Measurements from ENCODE around the gene SEMA3D. TPM values are rescaled to one million over a fixed set of nuclear protein-coding genes. Genes with fewer than 3 reads are reported as not detected.

The SEMA3D gene
- total and polyA plus RNA-seq, 4 donors: 0.18 to 1.2 (median 0.72) TPM

- TF ChIP-seq ZBTB33 (IDR thresholded peaks at IDR 0.05) (no peak), FOXA2 (IDR thresholded peaks at IDR 0.05) (no peak), FOXA1 (IDR thresholded peaks at IDR 0.05) (no peak), YY1 (IDR thresholded peaks at IDR 0.05) (no peak), EGR1 (IDR thresholded peaks at IDR 0.05; ENCODE audit: low read depth in 2 of 2) (no peak), HNF4G (IDR thresholded peaks at IDR 0.05) (no peak), NR2F2 (IDR thresholded peaks at IDR 0.05) (no peak), SP1 (IDR thresholded peaks at IDR 0.05) (no peak)
- TF ChIP-seq, protein P1, sequence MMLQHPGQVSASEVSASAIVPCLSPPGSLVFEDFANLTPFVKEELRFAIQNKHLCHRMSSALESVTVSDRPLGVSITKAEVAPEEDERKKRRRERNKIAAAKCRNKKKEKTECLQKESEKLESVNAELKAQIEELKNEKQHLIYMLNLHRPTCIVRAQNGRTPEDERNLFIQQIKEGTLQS (IDR thresholded peaks at IDR 0.05): no peak
These were observed 21.6 kb downstream of the SEMA3D start (continued) for GRCh38 chr7:85165263-85165662.

DNA sequence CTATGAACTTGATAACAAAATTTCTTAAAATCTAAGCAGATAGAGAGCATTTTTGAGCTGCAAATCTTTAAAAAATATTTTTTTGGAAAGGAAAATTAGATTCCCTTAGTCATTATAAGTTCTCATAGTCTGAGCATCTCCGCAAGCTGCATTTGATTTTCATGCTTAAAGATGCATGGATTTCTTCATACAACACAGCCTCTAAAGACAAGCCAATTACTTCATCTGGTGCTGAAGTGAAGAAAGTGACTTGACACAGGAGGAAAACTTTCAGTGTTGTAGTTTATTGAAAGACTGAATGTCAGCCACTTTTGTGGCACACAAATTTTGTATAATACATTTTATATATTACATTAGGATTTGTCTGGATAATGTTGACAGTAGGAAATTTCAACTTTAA is 22.5 kb downstream of the SEMA3D start:
- no peak for DNase-seq (ENCODE audit: low spot score)
- Histone ChIP-seq H3K9me3 (ENCODE audit: control insufficient read depth in 4 of 4, low read length in 3 of 4) (no peaks in the 10 kb centered on the region), H3K27ac (ENCODE audit: low read depth in 1 of 2, low read length in 2 of 2) (no peak overlapping the region), H3K4me1 (ENCODE audit: control insufficient read depth in 4 of 4, insufficient read depth in 4 of 4, low read length in 3 of 4) (no peaks in the 10 kb centered on the region), H3K9ac (ENCODE audit: low read depth in 1 of 2, low read length in 2 of 2) (no peak overlapping the region), H3K4me3 (ENCODE audit: low read depth in 1 of 3, low read length in 3 of 3) (no peak overlapping the region), H3K27me3 (ENCODE audit: control insufficient read depth in 4 of 4, insufficient read depth in 4 of 4, low read length in 3 of 4) (no peaks in the 10 kb centered on the region), H3K36me3 (ENCODE audit: control insufficient read depth in 4 of 4, insufficient read depth in 3 of 4, low read depth in 1 of 4, low read length in 3 of 4) (no peaks in the 10 kb centered on the region)
- TF ChIP-seq, protein P2, sequence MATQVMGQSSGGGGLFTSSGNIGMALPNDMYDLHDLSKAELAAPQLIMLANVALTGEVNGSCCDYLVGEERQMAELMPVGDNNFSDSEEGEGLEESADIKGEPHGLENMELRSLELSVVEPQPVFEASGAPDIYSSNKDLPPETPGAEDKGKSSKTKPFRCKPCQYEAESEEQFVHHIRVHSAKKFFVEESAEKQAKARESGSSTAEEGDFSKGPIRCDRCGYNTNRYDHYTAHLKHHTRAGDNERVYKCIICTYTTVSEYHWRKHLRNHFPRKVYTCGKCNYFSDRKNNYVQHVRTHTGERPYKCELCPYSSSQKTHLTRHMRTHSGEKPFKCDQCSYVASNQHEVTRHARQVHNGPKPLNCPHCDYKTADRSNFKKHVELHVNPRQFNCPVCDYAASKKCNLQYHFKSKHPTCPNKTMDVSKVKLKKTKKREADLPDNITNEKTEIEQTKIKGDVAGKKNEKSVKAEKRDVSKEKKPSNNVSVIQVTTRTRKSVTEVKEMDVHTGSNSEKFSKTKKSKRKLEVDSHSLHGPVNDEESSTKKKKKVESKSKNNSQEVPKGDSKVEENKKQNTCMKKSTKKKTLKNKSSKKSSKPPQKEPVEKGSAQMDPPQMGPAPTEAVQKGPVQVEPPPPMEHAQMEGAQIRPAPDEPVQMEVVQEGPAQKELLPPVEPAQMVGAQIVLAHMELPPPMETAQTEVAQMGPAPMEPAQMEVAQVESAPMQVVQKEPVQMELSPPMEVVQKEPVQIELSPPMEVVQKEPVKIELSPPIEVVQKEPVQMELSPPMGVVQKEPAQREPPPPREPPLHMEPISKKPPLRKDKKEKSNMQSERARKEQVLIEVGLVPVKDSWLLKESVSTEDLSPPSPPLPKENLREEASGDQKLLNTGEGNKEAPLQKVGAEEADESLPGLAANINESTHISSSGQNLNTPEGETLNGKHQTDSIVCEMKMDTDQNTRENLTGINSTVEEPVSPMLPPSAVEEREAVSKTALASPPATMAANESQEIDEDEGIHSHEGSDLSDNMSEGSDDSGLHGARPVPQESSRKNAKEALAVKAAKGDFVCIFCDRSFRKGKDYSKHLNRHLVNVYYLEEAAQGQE (IDR thresholded peaks at IDR 0.05): no peak
- TF ChIP-seq FOXA2 (IDR thresholded peaks at IDR 0.05) (no peak), ZBTB33 (IDR thresholded peaks at IDR 0.05) (no peak), HNF4G (IDR thresholded peaks at IDR 0.05) (no peak), SP1 (IDR thresholded peaks at IDR 0.05) (no peak), NR2F2 (IDR thresholded peaks at IDR 0.05) (no peak), FOXA1 (IDR thresholded peaks at IDR 0.05) (no peak), EGR1 (IDR thresholded peaks at IDR 0.05; ENCODE audit: low read depth in 2 of 2) (no peak), JUND (IDR thresholded peaks at IDR 0.05) (no peak), YY1 (IDR thresholded peaks at IDR 0.05) (no peak), RAD21 (IDR thresholded peaks at IDR 0.05) (no peak), GABPA (IDR thresholded peaks at IDR 0.05 in 1 of 2, conservative IDR thresholded peaks at IDR 0.05 in 1 of 2) (no peak), CTCF (IDR thresholded peaks at IDR 0.05; ENCODE audit: low read depth, low read length, missing input control) (no peak)
- TF ChIP-seq, protein P1 (IDR thresholded peaks at IDR 0.05): no peak
- WGBS: 97% methylated on average over 1 of the region's 1 CpG

All from liver (tissue), 9 donors.